Body of pancreas (tissue), 4 donors: ENCODE results near the gene NLGN1. TPM values are rescaled to one million over a fixed set of nuclear protein-coding genes. Genes with fewer than 3 reads are reported as not detected.

ENCODE experiments used
- ATAC-seq: fragments of 150-250 bp; one replicate; pipeline ENCODE4 v1.9.1; 2016
- DNase-seq, 4 donors: peaks; one replicate each; pipeline ENCODE4 v3.0.0-alpha.2; 2019
- H3K27ac ChIP-seq, 4 donors: fragments of 200-600 bp; sonication (generic); 1 replicate in 3 of 4; 2 replicates in 1 of 4; pipeline versions ENCODE4 v1.5.1 to v1.6.1; 2016 to 2019; ENCODE audit warnings: mild to moderate bottlenecking in 1 of 4, mixed read lengths in 1 of 4, moderate library complexity in 1 of 4
- H3K27me3 ChIP-seq, 2 donors: fragments of 200-600 bp; sonication (generic); one replicate each; pipeline ENCODE4 v1.6.0; 2016; ENCODE audit warnings: mild to moderate bottlenecking in 1 of 2
- H3K36me3 ChIP-seq, 2 donors: fragments of 200-600 bp; sonication (generic); replicated peaks in 1 of 2; 2 replicates each; pipeline ENCODE4 v1.5.1; 2016; ENCODE audit warnings: low read depth in 2 of 2; ENCODE audit not compliant: insufficient read depth in 1 of 2
- H3K4me1 ChIP-seq: fragments of 200-600 bp; sonication (generic); one replicate; pipeline ENCODE4 v1.6.0; 2016
- H3K4me3 ChIP-seq, 2 donors: fragments of 200-600 bp; sonication (generic); 1 replicate in 1 of 2; 2 replicates in 1 of 2; pipeline ENCODE4 v1.5.1; 2016 to 2019
- H3K9me3 ChIP-seq, 3 donors: fragments of 200-600 bp; sonication (generic); 1 replicate in 2 of 3; 2 replicates in 1 of 3; pipeline ENCODE4 v1.5.1; 2016
- POLR2A ChIP-seq, 3 donors: fragments of 450-650 bp; IDR thresholded peaks; one replicate each; pipeline ENCODE4 v1.6.1; 2016; ENCODE audit warnings: antibody characterized with exemption in 3 of 3, mild to moderate bottlenecking in 2 of 3
- WGBS, 2 donors: methylation state at CpG; one replicate each; pipeline ENCODE4 v1.1.5; 2017; 5-methylcytosine and 5-hydroxymethylcytosine counted together
- intact Hi-C: fragments of 100-400 bp; cut with DNase I; formaldehyde crosslinking; loops from one replicate; pipeline ENCODE4 v1.15.1; 2023
- total RNA-seq, 2 donors: library from RNA; depleted of rRNA; stranded (reverse); fragments of >200 nt; gene quantifications; one replicate each; pipeline ENCODE4 v1.1.0, GENCODE V29; 2016
- TF ChIP-seq, protein P1 (sequence below), 7 experiments: fragments of 450-650 bp in 4 of 7; fragments of 200-600 bp in 3 of 7; sonication (generic) in 3 of 7; IDR thresholded peaks; one replicate each; pipeline ENCODE4 v1.5.1; 2016 to 2019; ENCODE audit warnings: antibody characterized with exemption in 7 of 7

NLGN1 gene
- total RNA-seq, 2 donors from 2014 or later: 0.52 to 1.3 TPM

DNA sequence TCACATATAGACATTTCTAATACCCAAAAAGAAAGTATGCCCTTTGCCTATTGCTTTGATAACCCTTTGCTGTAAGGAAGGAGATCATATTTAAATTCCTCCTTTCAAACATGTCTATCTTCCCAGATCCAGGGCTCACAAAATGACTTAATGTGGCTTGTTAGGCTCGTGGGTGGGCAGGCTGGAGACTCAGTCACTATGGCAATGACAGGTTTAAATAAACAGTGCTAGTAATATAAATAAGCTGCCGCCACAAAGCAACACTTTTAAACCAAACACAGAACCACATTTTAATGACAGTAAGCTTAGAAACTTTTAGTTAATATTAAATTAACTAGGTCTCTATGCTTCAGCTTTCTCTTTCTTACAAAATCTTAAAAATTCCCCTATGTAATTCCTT lies 845.6 kb downstream of the NLGN1 start:
- TF ChIP-seq, protein P1, sequence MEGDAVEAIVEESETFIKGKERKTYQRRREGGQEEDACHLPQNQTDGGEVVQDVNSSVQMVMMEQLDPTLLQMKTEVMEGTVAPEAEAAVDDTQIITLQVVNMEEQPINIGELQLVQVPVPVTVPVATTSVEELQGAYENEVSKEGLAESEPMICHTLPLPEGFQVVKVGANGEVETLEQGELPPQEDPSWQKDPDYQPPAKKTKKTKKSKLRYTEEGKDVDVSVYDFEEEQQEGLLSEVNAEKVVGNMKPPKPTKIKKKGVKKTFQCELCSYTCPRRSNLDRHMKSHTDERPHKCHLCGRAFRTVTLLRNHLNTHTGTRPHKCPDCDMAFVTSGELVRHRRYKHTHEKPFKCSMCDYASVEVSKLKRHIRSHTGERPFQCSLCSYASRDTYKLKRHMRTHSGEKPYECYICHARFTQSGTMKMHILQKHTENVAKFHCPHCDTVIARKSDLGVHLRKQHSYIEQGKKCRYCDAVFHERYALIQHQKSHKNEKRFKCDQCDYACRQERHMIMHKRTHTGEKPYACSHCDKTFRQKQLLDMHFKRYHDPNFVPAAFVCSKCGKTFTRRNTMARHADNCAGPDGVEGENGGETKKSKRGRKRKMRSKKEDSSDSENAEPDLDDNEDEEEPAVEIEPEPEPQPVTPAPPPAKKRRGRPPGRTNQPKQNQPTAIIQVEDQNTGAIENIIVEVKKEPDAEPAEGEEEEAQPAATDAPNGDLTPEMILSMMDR (IDR thresholded peaks at IDR 0.05): no peak
- TF ChIP-seq POLR2A (IDR thresholded peaks at IDR 0.05): no peak
- Histone ChIP-seq H3K9me3 (no peaks in the 10 kb centered on the region), H3K4me1 (no peaks in the 10 kb centered on the region), H3K36me3 (no peaks in the 10 kb centered on the region), H3K27ac (no peak overlapping the region), H3K27me3 (no peaks in the 10 kb centered on the region), H3K4me3 (no peak overlapping the region)
- ATAC-seq (no peak), DNase-seq (no peak)
- intact Hi-C loops: no loop called here
- WGBS, 2 donors: 25 to 33% methylated on average over 2 of the region's 2 CpGs

DNA sequence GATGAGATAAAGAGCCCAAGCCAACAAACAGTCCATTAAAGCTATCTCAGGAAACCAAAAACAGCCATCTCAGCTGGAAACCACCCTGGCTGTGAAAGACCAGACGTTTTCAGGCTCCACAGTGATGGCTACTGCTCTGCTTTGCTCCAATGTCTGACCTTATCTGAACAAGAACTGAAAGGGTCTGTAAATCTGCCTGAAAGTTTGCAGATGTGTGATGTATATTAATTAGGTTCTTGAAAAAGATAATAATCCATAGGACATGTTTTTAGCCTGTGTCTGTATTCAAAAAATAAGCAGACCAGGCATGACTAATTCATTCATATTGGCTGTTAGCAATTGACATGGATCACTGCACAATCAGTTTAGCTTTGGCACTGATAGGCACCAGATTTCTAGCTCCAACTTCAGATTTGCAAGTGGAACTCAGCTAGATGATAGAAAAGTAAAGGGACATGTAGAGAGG lies 850.2 kb downstream of the NLGN1 start:
- WGBS, 2 donors: 17 to 18% methylated on average over 1 of the region's 1 CpG
- no peak for ATAC-seq
- DNase-seq: no peak
- H3K9me3 ChIP-seq: no peaks in the 10 kb centered on the region
- TF ChIP-seq POLR2A (IDR thresholded peaks at IDR 0.05): no peak
- TF ChIP-seq, protein P1 (IDR thresholded peaks at IDR 0.05): no peak
- no peaks in the 10 kb centered on the region for H3K4me1 ChIP-seq
- H3K27me3 ChIP-seq: no peaks in the 10 kb centered on the region
- intact Hi-C loops: no loop called here
- no peak overlapping the region for H3K4me3 ChIP-seq
- H3K27ac ChIP-seq: no peak overlapping the region
- no peaks in the 10 kb centered on the region for H3K36me3 ChIP-seq

DNA sequence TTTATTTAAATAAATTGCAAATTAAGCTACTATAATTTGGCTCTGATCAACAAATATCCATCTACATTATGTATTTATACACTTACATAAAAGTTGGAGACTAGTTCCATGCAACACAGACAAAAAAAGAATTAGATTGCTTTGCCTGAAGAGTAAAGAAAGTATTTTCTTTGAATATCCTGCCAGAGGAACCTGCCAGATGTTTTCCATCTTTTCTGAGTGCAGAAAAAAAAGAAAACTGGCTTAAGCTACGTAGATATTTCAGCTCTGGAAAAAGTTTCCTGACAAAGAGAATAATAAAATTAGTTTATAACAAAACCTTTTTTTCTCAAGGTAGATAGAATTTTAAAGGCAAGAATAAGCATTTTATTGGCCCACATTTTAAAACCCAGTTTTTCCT lies 854.1 kb downstream of the NLGN1 start:
- TF ChIP-seq POLR2A (IDR thresholded peaks at IDR 0.05): no peak
- TF ChIP-seq, protein P1 (IDR thresholded peaks at IDR 0.05): no peak
- no peak for ATAC-seq
- Histone ChIP-seq H3K9me3 (no peaks in the 10 kb centered on the region), H3K27me3 (no peaks in the 10 kb centered on the region), H3K36me3 (no peaks in the 10 kb centered on the region), H3K27ac (no peak overlapping the region), H3K4me3 (no peak overlapping the region), H3K4me1 (no peaks in the 10 kb centered on the region)
- DNase-seq: no peak
- intact Hi-C loops: no loop called here
- WGBS, 2 donors: 48 to 61% methylated on average over 1 of the region's 1 CpG

DNA sequence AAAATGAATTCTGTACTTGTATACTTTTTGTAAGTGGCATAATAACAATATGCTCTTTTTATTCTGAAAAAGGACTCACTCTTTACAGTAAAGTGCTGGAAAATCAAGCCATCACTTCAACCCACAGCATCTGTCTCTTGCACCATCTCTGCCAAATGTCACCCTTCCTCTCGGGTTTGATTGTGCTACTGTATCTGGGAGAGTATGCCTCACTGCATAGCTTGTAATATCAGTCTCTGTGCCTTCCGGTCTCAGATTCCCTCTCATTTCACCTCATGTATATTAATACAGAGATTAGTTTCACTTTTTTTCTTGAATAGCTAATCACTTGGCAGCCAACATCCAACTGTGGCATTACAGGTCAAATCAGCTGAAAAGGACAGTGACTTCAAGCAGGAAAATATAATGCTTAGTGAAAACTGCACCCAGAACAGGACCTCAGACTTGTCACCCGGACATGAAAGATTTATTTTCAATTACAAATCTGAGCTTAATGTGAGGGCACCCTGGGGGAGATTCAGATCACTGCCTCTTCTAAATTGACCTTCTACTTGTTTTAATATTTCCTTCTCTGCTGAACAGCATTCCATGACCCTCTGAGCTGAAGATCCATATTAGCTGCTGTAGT lies 855.8 kb downstream of the NLGN1 start:
- Histone ChIP-seq H3K36me3 (no peaks in the 10 kb centered on the region), H3K27me3 (no peaks in the 10 kb centered on the region), H3K9me3 (no peaks in the 10 kb centered on the region), H3K27ac (no peak overlapping the region), H3K4me1 (no peaks in the 10 kb centered on the region), H3K4me3 (no peak overlapping the region)
- TF ChIP-seq, protein P1 (IDR thresholded peaks at IDR 0.05): no peak
- TF ChIP-seq POLR2A (IDR thresholded peaks at IDR 0.05): no peak
- intact Hi-C loops: no loop called here
- 45 to 70% methylated on average over 3 of the region's 3 CpGs for WGBS, 2 donors
- DNase-seq: no peak
- ATAC-seq: no peak

DNA sequence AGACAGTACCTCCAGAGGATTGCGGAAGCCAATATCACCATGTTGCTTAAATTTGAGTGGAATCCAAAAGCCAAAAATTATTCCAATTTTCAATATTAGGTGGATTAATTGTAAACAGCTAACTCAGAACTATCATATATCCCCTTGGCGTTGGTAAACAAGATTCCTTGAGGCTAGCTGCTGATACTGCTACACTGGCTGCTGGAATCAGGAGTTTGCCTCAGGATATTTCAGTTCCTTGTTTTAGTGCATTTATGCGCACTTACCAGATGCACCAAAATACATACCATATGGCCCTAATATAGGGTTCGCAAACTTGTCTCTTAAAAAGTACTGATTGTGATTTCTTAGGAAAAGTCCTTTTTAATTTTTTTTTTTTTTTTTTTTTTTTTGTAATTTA lies 856.4 kb downstream of the NLGN1 start:
- DNase-seq (no peak), ATAC-seq (no peak)
- 83 to 92% methylated on average over 4 of the region's 4 CpGs for WGBS, 2 donors
- no peaks in the 10 kb centered on the region for H3K4me1 ChIP-seq
- no peak overlapping the region for H3K27ac ChIP-seq
- H3K36me3 ChIP-seq: no peaks in the 10 kb centered on the region
- intact Hi-C loops: no loop called here
- no peaks in the 10 kb centered on the region for H3K27me3 ChIP-seq
- TF ChIP-seq, protein P1 (IDR thresholded peaks at IDR 0.05): no peak
- no peak for TF ChIP-seq POLR2A (IDR thresholded peaks at IDR 0.05)
- H3K4me3 ChIP-seq: no peak overlapping the region
- no peaks in the 10 kb centered on the region for H3K9me3 ChIP-seq
